HCT116 (cell line): Measurements from ENCODE around the gene SLMAP.

Source experiments
- CEBPB ChIP-seq: IDR thresholded peaks from 2 replicates; pipeline ENCODE4 v1.6.1; 2012; ENCODE audit warnings: low read depth
- EZH2phosphoT487 ChIP-seq: fragments of 200-600 bp; IDR thresholded peaks from 2 replicates; pipeline ENCODE4 v1.6.1; 2018; ENCODE audit warnings: antibody characterized with exemption, borderline replicate concordance
- FOSL1 ChIP-seq: IDR thresholded peaks from 2 replicates; pipeline ENCODE4 v1.6.1; 2012; ENCODE audit warnings: low read depth
- JUND ChIP-seq: IDR thresholded peaks from 2 replicates; pipeline ENCODE4 v1.6.1; 2012
- MAX ChIP-seq: IDR thresholded peaks from 2 replicates; pipeline ENCODE4 v1.6.1; 2012
- POLR2A ChIP-seq: IDR thresholded peaks from 2 replicates; pipeline ENCODE4 v1.7.0; 2011; ENCODE audit warnings: borderline replicate concordance; ENCODE audit not compliant: insufficient read depth, insufficient read length; ENCODE audit errors: extremely low read depth
- POLR2AphosphoS5 ChIP-seq: IDR thresholded peaks from 2 replicates; pipeline ENCODE4 v1.6.1; 2011; ENCODE audit warnings: mild to moderate bottlenecking, low read depth, low read length, moderate library complexity
- RAD21 ChIP-seq: IDR thresholded peaks from 2 replicates; pipeline ENCODE4 v1.6.1; 2012; ENCODE audit warnings: low read depth, mild to moderate bottlenecking
- REST ChIP-seq: IDR thresholded peaks from 2 replicates; pipeline ENCODE4 v1.6.1; 2012; ENCODE audit warnings: low read depth
- SRF ChIP-seq: IDR thresholded peaks from 2 replicates; pipeline ENCODE4 v1.6.1; 2012; ENCODE audit warnings: low read depth
- YY1 ChIP-seq: IDR thresholded peaks from 2 replicates; pipeline ENCODE4 v1.6.1; 2011; ENCODE audit warnings: low read length, low read depth, moderate library complexity, mild to moderate bottlenecking; ENCODE audit not compliant: insufficient replicate concordance; ENCODE audit errors: extremely low read depth
- ZNF274 ChIP-seq: fragments of 200-500 bp; sonication (Bioruptor generic); IDR thresholded peaks from 2 replicates; pipeline ENCODE4 v1.6.1; 2014; ENCODE audit warnings: mild to moderate bottlenecking, low read depth, low read length, inconsistent platforms
- TF ChIP-seq, protein P1 (sequence below), 3 experiments: fragments of 200-600 bp in 1 of 3; sonication (generic) in 1 of 3; IDR thresholded peaks in 2 of 3; conservative IDR thresholded peaks in 1 of 3; 2 replicates each; pipeline ENCODE4 v1.5.1; 2012 to 2017; ENCODE audit warnings: low read depth in 2 of 3, low read length in 2 of 3, antibody characterized with exemption in 1 of 3, borderline replicate concordance in 1 of 3, control low read depth in 1 of 3, mild to moderate bottlenecking in 1 of 3, mixed read lengths in 1 of 3, mixed run types in 1 of 3, moderate library complexity in 1 of 3; ENCODE audit not compliant: insufficient read depth in 1 of 3

DNA sequence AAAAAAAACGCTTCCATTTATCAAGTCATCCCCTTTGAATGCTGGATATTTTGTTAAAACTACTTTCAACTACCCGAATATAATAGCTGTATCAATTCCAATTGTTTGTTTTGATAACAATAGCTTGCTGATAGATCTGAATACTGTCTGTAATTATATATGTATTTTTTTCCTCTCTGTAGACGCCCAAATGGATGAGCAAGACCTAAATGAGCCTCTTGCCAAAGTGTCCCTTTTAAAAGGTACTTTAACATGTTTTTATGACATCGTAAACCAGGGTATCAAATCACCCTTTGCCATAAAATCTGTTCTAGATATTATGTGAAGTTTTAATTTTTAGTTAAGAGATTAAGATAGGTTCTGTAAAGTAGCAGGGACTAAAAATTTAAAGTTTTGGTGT lies 140.6 kb downstream of the SLMAP start:
- TF ChIP-seq RAD21 (no peak), POLR2A (no peak), JUND (no peak), REST (no peak), ZNF274 (no peak), SRF (no peak), CEBPB (no peak), POLR2AphosphoS5 (no peak), YY1 (no peak), EZH2phosphoT487 (no peak), FOSL1 (no peak), MAX (no peak)
- TF ChIP-seq, protein P1, sequence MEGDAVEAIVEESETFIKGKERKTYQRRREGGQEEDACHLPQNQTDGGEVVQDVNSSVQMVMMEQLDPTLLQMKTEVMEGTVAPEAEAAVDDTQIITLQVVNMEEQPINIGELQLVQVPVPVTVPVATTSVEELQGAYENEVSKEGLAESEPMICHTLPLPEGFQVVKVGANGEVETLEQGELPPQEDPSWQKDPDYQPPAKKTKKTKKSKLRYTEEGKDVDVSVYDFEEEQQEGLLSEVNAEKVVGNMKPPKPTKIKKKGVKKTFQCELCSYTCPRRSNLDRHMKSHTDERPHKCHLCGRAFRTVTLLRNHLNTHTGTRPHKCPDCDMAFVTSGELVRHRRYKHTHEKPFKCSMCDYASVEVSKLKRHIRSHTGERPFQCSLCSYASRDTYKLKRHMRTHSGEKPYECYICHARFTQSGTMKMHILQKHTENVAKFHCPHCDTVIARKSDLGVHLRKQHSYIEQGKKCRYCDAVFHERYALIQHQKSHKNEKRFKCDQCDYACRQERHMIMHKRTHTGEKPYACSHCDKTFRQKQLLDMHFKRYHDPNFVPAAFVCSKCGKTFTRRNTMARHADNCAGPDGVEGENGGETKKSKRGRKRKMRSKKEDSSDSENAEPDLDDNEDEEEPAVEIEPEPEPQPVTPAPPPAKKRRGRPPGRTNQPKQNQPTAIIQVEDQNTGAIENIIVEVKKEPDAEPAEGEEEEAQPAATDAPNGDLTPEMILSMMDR (IDR thresholded peaks at IDR 0.05 in 2 of 3, conservative IDR thresholded peaks at IDR 0.05 in 1 of 3; ENCODE audit: borderline replicate concordance in 1 of 3, insufficient read depth in 1 of 3, low read depth in 2 of 3, low read length in 2 of 3) = no peak
